Stimulated activated CD8-positive, alpha-beta memory T cell treated with anti-CD3 and anti-CD28 coated beads, Interleukin-15, amount 100 ng/mL, for 1 hour (primary cell): ENCODE measurements around the gene PTPRM.

Source experiments
- DNase-seq: peaks from one replicate; pipeline ENCODE4 v3.0.0-alpha.2; 2020; ENCODE audit warnings: low read depth

The PTPRM gene

DNA sequence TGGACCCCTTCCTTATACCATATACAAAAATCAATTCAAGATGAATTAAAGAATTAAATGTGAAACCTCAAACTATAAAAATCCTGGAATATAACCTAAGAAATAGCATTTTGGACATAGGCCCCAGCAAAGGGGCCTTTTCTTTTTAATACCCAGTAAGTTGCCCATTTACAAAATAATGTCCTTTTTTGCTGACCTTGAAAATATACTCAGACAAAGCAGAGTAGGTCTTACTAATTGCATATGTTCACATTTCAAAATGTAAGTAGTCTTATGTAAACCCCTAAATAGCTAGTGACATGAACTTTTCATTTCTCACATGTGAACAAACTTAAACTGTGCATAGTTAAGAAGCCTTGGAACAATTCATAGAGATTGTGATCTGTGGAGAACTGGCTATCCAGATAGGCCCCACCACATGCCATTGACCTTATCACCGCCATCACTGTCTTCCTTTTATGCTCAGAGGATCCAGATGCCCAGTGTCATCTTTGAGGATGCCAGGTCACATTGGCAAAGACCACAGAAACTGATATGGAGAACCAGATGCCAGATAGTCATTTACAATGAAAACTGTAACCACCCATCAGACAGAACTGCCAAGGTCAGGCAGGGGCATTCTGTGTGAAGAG lies 759.8 kb downstream of the PTPRM start:
- no peak for DNase-seq

DNA sequence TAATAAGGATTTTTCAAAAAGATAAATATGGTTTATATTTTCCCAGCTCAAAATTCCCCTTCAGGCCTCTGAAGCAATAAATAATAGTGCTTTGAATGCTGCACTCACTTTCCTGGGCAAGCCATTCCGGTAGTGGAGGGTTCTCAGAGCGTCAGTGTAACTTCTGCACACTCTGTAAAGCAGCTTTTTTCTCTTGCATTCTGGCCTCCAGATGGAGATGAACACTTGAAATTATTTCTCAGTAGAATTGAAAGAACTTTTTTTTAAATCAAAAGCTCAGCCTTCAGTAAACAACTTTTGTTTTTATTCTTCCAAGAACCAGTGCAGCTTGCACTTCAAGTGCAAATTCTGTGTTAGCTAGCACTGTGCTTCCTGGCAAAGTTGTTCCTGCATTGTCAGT lies 761.0 kb downstream of the PTPRM start:
- no peak for DNase-seq

DNA sequence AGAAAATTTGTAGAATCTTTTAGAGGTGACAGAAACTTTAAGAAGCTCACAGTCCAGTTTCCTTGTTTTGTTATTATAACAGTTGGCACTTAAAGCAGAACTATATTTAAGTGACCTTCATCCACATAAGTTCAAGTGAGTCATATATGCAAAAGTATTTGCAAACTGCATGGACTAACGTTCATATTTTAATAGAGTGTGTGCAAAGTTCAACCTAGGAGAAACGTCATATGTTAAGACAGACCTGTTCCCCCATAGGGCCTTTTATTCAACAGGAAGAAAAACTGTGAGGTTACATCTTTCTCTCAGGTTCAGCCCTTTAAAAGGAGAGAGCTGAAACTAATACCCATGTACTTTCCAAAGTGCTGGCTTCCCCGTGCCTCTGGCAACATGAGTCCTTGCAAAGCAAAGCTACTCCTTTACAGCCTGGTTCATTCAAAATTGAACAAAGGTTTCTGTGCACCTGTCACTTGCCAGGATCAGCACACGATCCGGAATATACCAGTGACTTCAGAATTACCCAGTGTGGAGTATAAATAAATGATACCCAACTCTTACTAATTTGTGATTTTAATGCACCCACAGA lies 762.2 kb downstream of the PTPRM start:
- no peak for DNase-seq

GRCh38 chr18:8330575-8330974 lies 763.5 kb downstream of the PTPRM start:
- no peak for DNase-seq

- DNase-seq = no peak
Measured at GRCh38 chr18:8332286-8332685, 765.2 kb downstream of the PTPRM start.

- no peak for DNase-seq
Measured at GRCh38 chr18:8333961-8334360, 766.8 kb downstream of the PTPRM start.

GRCh38 chr18:8337211-8337610 lies 770.1 kb downstream of the PTPRM start:
- DNase-seq = no peak

DNA sequence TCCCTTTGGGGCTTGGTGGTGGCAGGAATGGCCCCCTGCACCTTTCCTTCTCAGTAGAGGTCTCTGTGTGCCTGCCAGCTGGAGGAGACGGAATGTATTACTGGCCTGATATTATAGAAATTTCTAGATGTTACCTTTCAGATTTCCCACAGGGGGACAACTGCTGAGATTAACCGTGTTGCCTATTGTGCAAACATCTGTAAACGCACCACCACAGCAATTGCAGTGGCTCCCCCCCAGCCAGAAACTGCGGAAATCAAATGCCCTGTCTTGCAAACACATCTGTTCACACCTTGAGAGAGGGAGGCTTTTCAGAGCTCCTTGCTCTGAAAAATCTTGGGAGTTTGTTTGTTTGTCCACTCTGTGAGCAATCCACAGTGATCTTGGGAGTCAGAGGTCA lies 772.1 kb downstream of the PTPRM start:
- no peak for DNase-seq

DNA sequence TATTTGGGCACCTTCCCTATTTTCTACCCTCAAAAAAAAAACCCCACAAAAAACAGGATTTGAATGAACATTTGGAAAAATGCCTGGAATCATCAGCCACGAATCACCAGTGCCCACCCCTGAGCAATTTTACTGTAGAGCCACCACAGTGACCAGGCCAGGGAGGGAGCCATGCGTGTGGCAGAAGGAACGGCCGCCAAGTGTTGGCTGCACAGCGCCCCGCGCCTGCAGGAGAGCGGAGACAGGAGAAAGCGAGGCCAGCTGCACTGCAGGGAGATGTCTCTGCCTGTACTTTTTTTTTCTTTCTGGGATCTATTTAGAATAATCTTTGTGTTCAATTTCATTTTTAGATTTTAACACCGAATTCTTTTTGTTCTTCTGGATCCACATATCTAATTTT lies 772.8 kb downstream of the PTPRM start:
- DNase-seq = no peak

- DNase-seq = no peak
Measured at GRCh38 chr18:8341481-8342230, 774.5 kb downstream of the PTPRM start.

DNA sequence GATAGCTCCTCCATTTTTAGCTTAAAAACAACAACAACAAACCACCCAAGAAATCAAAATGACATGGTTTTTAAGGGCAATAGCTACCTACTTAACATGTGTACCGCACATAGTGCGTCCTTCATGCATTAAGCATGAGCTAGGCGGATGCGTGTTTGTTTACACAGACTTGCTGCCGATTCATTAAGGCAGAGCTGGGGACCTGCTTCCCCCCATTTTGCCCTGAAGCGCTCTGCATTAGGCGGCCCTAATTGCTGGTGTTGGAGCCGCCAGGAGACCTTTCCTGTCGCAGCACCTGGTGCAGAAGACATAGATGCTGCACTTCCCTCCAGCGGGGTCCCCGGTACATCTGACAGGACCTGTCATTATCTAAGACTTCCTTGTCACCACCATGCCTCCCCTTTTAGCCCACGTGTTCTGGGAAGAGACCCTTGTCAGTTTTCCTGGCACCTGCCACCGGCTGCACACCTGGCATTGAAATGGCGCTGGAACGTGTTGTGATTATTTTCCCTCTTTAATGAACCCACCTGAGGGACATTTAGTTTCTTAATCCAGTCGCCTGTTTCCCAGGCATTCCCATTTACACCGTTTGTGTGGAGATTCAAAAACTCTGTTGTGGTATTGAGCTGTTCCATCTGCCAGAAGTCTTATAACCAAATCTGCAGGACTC lies 781.1 kb downstream of the PTPRM start:
- no peak for DNase-seq

DNA sequence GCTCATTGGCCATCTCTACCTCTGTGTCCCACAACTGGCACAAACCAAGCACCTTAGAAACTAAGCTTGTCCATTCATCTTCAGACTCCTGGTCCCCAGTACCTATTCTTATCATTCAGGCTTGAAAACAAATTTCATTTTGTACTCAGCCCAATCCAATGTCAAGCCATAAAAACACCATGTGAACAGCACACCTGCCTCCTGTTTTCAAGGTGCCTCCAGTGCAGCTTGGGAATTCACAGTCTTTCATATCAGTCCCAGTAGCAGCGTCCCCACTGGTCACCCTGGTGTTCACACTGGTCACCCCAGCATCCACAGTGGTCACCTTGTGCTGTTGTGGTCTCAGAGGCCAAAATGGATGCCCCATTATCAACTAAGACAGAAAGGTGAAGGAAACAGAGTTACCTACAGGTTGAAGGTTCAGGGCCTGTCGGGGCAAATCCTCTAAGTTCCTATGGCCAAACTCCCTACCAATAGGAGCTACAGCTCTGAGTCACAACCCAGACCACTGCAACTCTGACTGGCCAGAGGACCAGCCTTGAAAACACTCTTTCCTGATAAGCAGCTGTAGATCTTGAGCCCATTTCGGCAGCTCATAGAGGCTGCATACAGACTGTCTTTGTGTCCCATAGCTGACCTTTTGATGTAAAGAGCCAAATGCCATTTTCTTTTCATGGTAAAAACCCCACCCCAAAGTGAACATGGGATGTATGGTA lies 782.6 kb downstream of the PTPRM start:
- no peak for DNase-seq

- no peak for DNase-seq
Measured at GRCh38 chr18:8350628-8351027, 783.5 kb downstream of the PTPRM start.

DNA sequence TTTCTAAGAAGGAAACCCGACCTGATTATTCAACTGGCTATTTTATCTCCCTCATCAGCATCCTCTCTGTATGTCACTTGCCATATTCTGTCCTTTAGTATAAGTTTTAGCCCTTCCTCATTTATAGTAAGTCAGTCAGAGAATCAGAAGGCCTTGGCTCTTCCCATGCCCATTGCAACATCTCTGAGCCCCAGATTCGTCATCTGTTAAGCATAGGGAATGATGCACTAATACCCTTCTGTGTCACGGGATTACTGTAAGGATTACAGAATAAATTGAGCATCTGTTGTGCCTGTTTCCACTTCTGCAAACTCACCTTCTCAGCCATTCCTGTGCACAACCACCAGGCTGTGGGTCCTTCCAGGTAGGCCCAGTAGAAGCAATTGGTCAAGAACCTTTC lies 784.0 kb downstream of the PTPRM start:
- DNase-seq = no peak

DNA sequence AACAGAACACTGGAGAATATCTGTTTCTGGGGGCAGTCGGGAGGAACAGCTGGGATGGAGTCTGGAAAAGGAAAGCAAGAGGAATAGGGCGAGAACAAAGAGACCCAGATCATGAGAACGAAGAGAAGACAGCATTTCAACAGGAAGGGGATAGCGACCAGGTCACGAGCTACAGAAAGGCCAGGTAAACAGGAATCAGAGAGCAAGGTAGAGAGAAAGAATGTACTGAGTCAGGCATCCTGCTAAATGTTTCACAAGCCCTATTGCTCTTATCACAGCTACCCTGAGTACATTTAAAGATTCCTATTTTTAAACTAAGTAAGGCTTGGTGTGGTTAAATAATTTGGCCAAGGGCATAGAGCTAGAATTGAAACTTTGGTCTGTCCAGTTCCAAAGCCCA lies 787.2 kb downstream of the PTPRM start:
- DNase-seq = no peak

DNA sequence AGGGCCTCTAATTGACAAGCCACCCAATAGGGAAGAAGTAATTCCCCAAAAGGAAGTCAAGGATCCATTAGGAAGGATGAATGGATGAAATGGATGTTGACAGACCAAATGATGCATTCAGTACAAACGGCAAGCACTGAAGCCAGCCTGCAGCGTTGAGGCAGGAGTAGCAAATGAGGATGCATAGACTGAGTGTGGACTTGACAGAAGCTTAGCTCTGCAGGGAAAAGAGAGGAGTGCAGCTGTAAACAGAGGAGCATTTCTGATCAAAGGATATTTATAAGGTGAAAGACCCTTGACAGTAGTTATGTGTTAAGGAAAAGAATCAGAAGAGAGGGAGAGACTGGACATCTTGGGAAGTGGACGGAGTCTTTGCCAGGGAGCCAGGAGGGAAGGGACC lies 788.9 kb downstream of the PTPRM start:
- no peak for DNase-seq

DNA sequence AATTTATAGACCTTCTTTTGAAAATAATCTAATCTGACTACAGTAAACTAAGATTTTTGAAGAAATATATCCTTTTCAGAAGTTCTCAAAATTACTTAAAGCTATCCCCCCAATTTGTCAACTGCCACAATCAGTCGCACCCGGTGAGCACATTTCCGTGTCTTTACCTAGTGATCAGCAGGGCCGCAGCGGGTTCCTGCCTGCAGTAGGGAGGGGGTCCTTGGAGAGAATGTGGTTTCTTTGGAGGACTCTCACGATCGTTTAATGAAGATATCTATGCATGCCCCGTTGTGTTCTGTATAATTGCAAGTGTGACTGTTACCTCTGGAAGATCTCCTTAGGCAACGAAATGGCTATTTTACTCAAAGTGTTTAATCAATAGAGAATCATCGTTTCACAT lies 790.2 kb downstream of the PTPRM start:
- DNase-seq = no peak

DNA sequence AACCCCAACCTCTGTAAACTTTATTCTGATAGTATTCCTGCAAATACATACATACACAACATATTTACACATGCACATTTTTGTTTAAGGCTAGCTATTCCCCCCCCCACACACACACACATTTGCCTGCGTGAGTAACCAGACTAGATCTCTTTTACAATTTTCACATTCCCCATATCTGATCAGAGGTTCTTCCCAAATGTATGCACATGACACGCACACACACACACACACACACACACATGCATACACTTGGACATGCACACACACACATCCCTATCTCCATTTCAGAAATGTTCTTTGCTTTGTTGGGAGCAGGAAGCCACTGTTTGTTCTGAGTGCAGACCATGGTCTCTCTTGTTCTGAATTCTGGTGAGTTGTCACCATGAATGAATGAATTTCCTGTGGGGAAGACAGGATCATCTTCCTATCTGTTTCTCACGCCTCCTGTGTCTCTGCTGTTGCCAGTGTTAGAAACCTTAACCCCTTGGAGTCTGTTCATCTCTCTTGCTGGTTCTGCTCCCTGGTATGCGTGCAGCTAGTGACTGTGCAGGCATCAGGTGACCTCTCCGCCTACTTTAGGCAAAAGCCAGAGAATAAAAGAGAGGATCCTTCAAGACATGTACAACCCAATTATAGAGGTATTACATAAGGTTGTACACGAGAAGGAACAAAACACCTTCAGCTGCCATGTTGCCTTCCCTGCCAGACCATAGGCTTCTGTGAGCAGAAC lies 791.1 kb downstream of the PTPRM start:
- DNase-seq = no peak

DNA sequence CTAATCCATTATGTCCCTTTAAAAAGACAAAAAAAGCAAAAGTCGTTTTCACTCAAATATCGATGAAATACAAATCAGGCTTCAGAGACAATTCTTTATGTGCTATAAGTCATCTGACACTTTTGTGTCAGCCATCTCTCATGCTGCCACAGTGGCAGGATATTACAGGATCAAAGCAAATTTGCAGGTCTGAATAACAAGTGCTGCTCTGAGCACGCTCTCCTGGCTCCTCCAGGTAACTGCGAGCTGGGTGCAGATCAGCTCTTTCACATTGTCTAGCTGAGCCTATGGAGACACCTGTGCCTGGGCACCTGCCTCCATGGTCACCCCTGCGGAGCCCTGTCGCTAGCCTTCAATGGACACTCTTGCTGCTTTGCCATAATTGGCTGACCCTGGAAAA lies 792.0 kb downstream of the PTPRM start:
- no peak for DNase-seq

DNA sequence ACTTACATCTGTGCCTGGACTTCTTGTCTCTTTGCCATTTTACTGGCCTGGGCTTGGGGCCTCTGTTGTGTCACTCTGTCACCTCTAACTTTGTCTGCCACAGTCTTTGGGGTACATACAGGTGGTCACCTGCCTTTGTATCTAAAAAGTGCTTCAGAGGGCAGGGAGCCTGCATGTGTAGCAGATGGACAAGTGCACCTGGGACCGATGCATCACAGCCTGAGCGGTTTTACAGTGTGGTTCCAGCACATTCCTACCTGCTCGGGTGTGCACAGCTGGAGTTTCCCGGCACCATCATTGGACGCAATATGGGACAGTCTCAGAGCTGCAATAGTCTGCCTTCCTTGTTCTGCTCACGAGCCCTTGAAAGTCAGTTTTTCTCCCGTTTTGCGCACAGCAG lies 792.4 kb downstream of the PTPRM start:
- DNase-seq = no peak

DNA sequence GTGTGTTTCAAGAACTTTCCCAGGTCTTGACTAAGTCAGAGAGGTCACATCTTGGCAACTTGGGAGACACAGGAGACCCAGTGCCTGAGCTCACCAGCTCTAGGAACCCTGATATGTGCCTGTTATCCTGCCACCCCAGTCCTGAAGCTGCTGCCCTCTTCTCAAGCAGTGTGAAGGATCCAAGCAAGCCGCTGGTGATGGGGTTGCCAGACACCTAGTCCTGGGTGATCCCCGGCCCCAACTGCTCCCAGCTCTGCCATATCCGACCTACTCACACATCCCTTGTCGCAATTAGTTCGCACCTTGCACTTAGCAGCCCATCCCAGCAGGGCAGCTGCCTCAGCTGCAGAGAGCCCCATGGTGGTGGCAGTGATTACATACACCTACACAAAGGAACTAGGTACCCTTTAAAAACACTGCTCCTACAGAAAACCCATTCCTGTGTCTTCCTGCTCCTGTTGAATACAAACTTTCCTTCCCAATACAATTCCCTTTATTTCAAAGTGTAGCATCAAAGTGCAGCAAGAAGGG lies 794.9 kb downstream of the PTPRM start:
- no peak for DNase-seq
